ENCODE results near the gene FAM20C.

DNA sequence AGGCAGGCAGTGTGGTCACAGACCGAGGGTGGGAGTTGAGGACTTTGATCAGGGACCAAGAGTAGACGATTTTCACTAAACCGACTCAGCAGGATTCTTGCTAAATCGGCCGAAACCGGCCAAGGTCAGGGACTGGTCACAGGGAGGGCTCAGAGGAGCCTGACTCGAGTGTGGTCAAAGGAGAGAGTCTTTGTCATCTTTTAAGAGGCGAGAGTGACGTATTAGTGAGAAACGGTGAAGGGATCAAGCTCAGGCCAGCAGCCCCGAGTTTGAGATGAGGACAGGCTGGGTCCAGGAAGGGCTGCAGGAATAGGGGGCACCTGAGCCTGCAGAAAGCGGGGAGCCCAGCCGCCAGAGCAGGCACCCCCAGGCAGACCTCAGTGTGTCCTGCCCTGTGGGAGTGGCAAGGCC is 41.6 kb upstream of the FAM20C start:
- TF ChIP-seq POLR2A (IDR thresholded peaks at IDR 0.05), result no peak
- TF ChIP-seq, protein P1, sequence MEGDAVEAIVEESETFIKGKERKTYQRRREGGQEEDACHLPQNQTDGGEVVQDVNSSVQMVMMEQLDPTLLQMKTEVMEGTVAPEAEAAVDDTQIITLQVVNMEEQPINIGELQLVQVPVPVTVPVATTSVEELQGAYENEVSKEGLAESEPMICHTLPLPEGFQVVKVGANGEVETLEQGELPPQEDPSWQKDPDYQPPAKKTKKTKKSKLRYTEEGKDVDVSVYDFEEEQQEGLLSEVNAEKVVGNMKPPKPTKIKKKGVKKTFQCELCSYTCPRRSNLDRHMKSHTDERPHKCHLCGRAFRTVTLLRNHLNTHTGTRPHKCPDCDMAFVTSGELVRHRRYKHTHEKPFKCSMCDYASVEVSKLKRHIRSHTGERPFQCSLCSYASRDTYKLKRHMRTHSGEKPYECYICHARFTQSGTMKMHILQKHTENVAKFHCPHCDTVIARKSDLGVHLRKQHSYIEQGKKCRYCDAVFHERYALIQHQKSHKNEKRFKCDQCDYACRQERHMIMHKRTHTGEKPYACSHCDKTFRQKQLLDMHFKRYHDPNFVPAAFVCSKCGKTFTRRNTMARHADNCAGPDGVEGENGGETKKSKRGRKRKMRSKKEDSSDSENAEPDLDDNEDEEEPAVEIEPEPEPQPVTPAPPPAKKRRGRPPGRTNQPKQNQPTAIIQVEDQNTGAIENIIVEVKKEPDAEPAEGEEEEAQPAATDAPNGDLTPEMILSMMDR (IDR thresholded peaks at IDR 0.05), result no peak
